GM21717 (cell line): Measurements from ENCODE around the gene RPS6KA4.

ENCODE experiments used
- ATAC-seq: cut with Tn5 transposase; IDR thresholded peaks from one replicate; pipeline ENCODE4 v1.9.1; 2021; ENCODE audit warnings: mild to moderate bottlenecking, moderate library complexity; ENCODE audit not compliant: unreplicated experiment

Gene RPS6KA4

GRCh38 chr11:64324692-64325469 is 34.1 kb upstream of the RPS6KA4 start:
- no peak for ATAC-seq

GRCh38 chr11:64327375-64327774 is 31.6 kb upstream of the RPS6KA4 start:
- ATAC-seq, result no peak

- ATAC-seq, result no peak
Measured at GRCh38 chr11:64327993-64328392, 31.0 kb upstream of the RPS6KA4 start.

- ATAC-seq, result no peak
Measured at GRCh38 chr11:64330888-64331287, 28.1 kb upstream of the RPS6KA4 start.

- ATAC-seq, result peak; percentile 51
Measured at GRCh38 chr11:64331569-64332371, 27.2 kb upstream of the RPS6KA4 start.

GRCh38 chr11:64333556-64333955 is 25.4 kb upstream of the RPS6KA4 start:
- ATAC-seq, result no peak

- peak; percentile 61 for ATAC-seq
Measured at GRCh38 chr11:64334764-64335735, 23.9 kb upstream of the RPS6KA4 start.

- ATAC-seq, result no peak
Measured at GRCh38 chr11:64337538-64338249, 21.3 kb upstream of the RPS6KA4 start.

- ATAC-seq, result no peak
Measured at GRCh38 chr11:64338716-64339115, 20.2 kb upstream of the RPS6KA4 start.

- no peak for ATAC-seq
Measured at GRCh38 chr11:64339286-64339685, 19.7 kb upstream of the RPS6KA4 start.

GRCh38 chr11:64339754-64340408 is 19.1 kb upstream of the RPS6KA4 start, which contains the start of gene CCDC88B:
Gene CCDC88B (plus strand): TSS chr11:64340204. CDS start chr11:64340267, 63 bp downstream.
- peak; percentile 42 for ATAC-seq

GRCh38 chr11:64340671-64341335 is 18.2 kb upstream of the RPS6KA4 start:
- peak; percentile 14 for ATAC-seq

- ATAC-seq, result no peak
Measured at GRCh38 chr11:64341429-64341828, 17.5 kb upstream of the RPS6KA4 start.

- no peak for ATAC-seq
Measured at GRCh38 chr11:64341851-64342791, 16.8 kb upstream of the RPS6KA4 start.

- no peak for ATAC-seq
Measured at GRCh38 chr11:64342869-64343745, 15.9 kb upstream of the RPS6KA4 start.

- ATAC-seq, result no peak
Measured at GRCh38 chr11:64343767-64344559, 15.0 kb upstream of the RPS6KA4 start.
